Mucosa of descending colon (tissue), 3 donors: ENCODE measurements around the gene SH3PXD2A. TPM values are rescaled to one million over a fixed set of nuclear protein-coding genes. Genes with fewer than 3 reads are reported as not detected.
"Not testable (repeated sequence)": the region's sequence is repeated elsewhere in the genome, so short reads cannot be mapped to it uniquely, and the experiment has no call there.

ENCODE experiments used
- ATAC-seq: fragments of 200-7000 bp; cut with Tn5 transposase; one replicate; pipeline ENCODE4 v1.9.1; 2020; ENCODE audit warnings: mild to moderate bottlenecking, moderate library complexity
- DNase-seq, 3 donors: peaks; one replicate each; pipeline ENCODE4 v3.0.0-alpha.2; 2020
- H3K36me3 ChIP-seq: fragments of 200-600 bp; one replicate; pipeline ENCODE4 v1.8.0; 2021; ENCODE audit warnings: low read depth, mild to moderate bottlenecking
- H3K4me1 ChIP-seq: fragments of 200-600 bp; one replicate; pipeline ENCODE4 v1.8.0; 2021; ENCODE audit warnings: low read depth, mild to moderate bottlenecking
- H3K4me3 ChIP-seq: fragments of 200-600 bp; one replicate; pipeline ENCODE4 v1.8.0; 2021; ENCODE audit warnings: mild to moderate bottlenecking
- H3K9me3 ChIP-seq: fragments of 200-600 bp; one replicate; pipeline ENCODE4 v1.8.0; 2021; ENCODE audit warnings: mild to moderate bottlenecking
- CTCF ChIP-seq: fragments of 200-600 bp; IDR thresholded peaks from one replicate; pipeline ENCODE4 v1.8.0; 2022; ENCODE audit warnings: antibody characterized with exemption, mild to moderate bottlenecking
- intact Hi-C, 2 donors: fragments of 100-400 bp; cut with DNase I in 1 of 2; cut with micrococcal nuclease in 1 of 2; formaldehyde crosslinking; loops; one replicate each; pipeline versions ENCODE4 v1.11.0 to v1.11.1; 2022; cut with DNase I, micrococcal nuclease
- total RNA-seq, 3 donors: library from RNA; stranded (reverse); fragmentation: NEBNext Ultra II Directional in 2 of 3; extraction: Animal tissue kit (Norgen Biotek cat#: 25700) in 2 of 3; gene quantifications; one replicate each; pipeline versions ENCODE4 v1.2.1 to v1.2.4, GENCODE V29; 2021 to 2023
- donor health status: DM: no; HTN: no; CAD: no; lungs with moderate emphysema.
- donor health status: DM: no; HTN: no; CAD: no.
- donor health status: DM: no; HTN: yes; CAD: no.

SH3PXD2A gene
- total RNA-seq, 3 donors from 2014 or later, result 46.1 to 91.4 (median 60.6) TPM

- ATAC-seq (peak; percentile 75), DNase-seq (peak; percentile 53 to 81 (median 61))
- Histone ChIP-seq H3K9me3 (no peaks in the 10 kb centered on the region), H3K36me3 (no peaks in the 10 kb centered on the region), H3K4me3 (no peak overlapping the region), H3K4me1 (peaks cover 60% of the 10 kb centered on the region)
- TF ChIP-seq CTCF, result peak; percentile 13
- intact Hi-C loops, result no loop called here
These were observed 73.9 kb downstream of the SH3PXD2A start for GRCh38 chr10:103781329-103782061.

- no peak for ATAC-seq
- H3K4me1 ChIP-seq, result peaks cover 54% of the 10 kb centered on the region
These were observed 74.9 kb downstream of the SH3PXD2A start for GRCh38 chr10:103780242-103781149.

GRCh38 chr10:103778358-103779139, 76.8 kb downstream of the SH3PXD2A start:
- Histone ChIP-seq H3K36me3 (no peaks in the 10 kb centered on the region), H3K9me3 (no peaks in the 10 kb centered on the region), H3K4me3 (no peak overlapping the region), H3K4me1 (peaks cover 37% of the 10 kb centered on the region)
- no peak for TF ChIP-seq CTCF
- intact Hi-C loops, result no loop called here
- ATAC-seq (no peak), DNase-seq (no peak)

More at GRCh38 chr10:103780242-103781149, 74.9 kb downstream of the SH3PXD2A start:
- Histone ChIP-seq H3K9me3 (no peaks in the 10 kb centered on the region), H3K4me3 (no peak overlapping the region), H3K36me3 (no peaks in the 10 kb centered on the region)
- peak in 1 of 3 donors; percentile 61 for DNase-seq
- intact Hi-C loops, result no loop called here
- TF ChIP-seq CTCF, result no peak

GRCh38 chr10:103776878-103777591, 78.3 kb downstream of the SH3PXD2A start:
- Histone ChIP-seq H3K4me3 (no peak overlapping the region), H3K9me3 (no peaks in the 10 kb centered on the region), H3K4me1 (peaks cover 37% of the 10 kb centered on the region), H3K36me3 (no peaks in the 10 kb centered on the region)
- intact Hi-C loops, result no loop called here
- TF ChIP-seq CTCF, result no peak
- no peak for DNase-seq
- ATAC-seq, result no peak

- intact Hi-C loops, result no loop called here
- no peaks in the 10 kb centered on the region for H3K9me3 ChIP-seq
- no peaks in the 10 kb centered on the region for H3K36me3 ChIP-seq
- TF ChIP-seq CTCF, result no peak
- no peak overlapping the region for H3K4me3 ChIP-seq
- DNase-seq (no peak), ATAC-seq (no peak)
- H3K4me1 ChIP-seq, result peaks cover 28% of the 10 kb centered on the region
These were observed 79.6 kb downstream of the SH3PXD2A start for GRCh38 chr10:103775776-103776175.

GRCh38 chr10:103772846-103773245, 82.5 kb downstream of the SH3PXD2A start:
- H3K9me3 ChIP-seq, H3K36me3 ChIP-seq, ATAC-seq, intact Hi-C loops, H3K4me3 ChIP-seq: not testable (repeated sequence)
- H3K4me1 ChIP-seq, result peaks cover 13% of the 10 kb centered on the region
- peak in 1 of 3 donors; percentile 55 for DNase-seq
